Endothelial cell (in vitro differentiated cells): ENCODE data around the gene UROC1. TPM values are rescaled to one million over a fixed set of nuclear protein-coding genes. Genes with fewer than 3 reads are reported as not detected.
A peak's percentile ranks its signal among the peaks of the same experiment; 100 is the strongest.

Experiments
- DNase-seq: peaks from one replicate; pipeline ENCODE4 v3.0.0; 2021; ENCODE audit warnings: low spot score
- H3K27ac Mint-ChIP-seq: one replicate; pipeline ENCODE4 v1.8.0; 2021; ENCODE audit warnings: mixed read lengths, inconsistent platforms; ENCODE audit not compliant: unreplicated experiment
- H3K27me3 Mint-ChIP-seq: one replicate; pipeline ENCODE4 v1.8.0; 2021; ENCODE audit warnings: mild to moderate bottlenecking, moderate library complexity, mixed read lengths, inconsistent platforms; ENCODE audit not compliant: unreplicated experiment
- H3K36me3 Mint-ChIP-seq: one replicate; pipeline ENCODE4 v1.8.0; 2021; ENCODE audit warnings: mild to moderate bottlenecking, low read depth, mixed read lengths, inconsistent platforms; ENCODE audit not compliant: unreplicated experiment
- H3K4me1 Mint-ChIP-seq: one replicate; pipeline ENCODE4 v1.8.0; 2021; ENCODE audit warnings: mild to moderate bottlenecking, mixed read lengths, inconsistent platforms; ENCODE audit not compliant: unreplicated experiment
- H3K4me3 Mint-ChIP-seq: one replicate; pipeline ENCODE4 v1.8.0; 2021; ENCODE audit warnings: mild to moderate bottlenecking, mixed read lengths, inconsistent platforms; ENCODE audit not compliant: unreplicated experiment
- H3K9me3 Mint-ChIP-seq: one replicate; pipeline ENCODE4 v1.8.0; 2021; ENCODE audit warnings: mixed read lengths, inconsistent platforms; ENCODE audit not compliant: unreplicated experiment
- CTCF ChIP-seq: fragments of 200-600 bp; sonication (generic); IDR thresholded peaks from one replicate; pipeline ENCODE4 v1.5.0; 2021; ENCODE audit warnings: antibody characterized with exemption; ENCODE audit not compliant: unreplicated experiment
- total RNA-seq: library from RNA; stranded (reverse); fragmentation: NEBNext Ultra II Directional; extraction: Animal tissue kit (Norgen Biotek cat#: 25700); gene quantifications from one replicate; pipeline ENCODE4 v1.2.1, GENCODE V29; 2021; ENCODE audit not compliant: unreplicated experiment

The UROC1 gene
- total RNA-seq, 1 donor from 2014 or later: not detected

- no peaks in the 10 kb centered on the region for H3K36me3 Mint-ChIP-seq
- TF ChIP-seq CTCF: no peak
- DNase-seq: peak; percentile 1
Observed at GRCh38 chr3:126552688-126553283, 35.2 kb upstream of the UROC1 start.

GRCh38 chr3:126551839-126552687, 34.5 kb upstream of the UROC1 start:
- TF ChIP-seq CTCF: no peak
- H3K4me1 Mint-ChIP-seq: peaks cover 5% of the 10 kb centered on the region
- peaks cover 3% of the 10 kb centered on the region for H3K27me3 Mint-ChIP-seq
- H3K36me3 Mint-ChIP-seq: no peaks in the 10 kb centered on the region
- H3K27ac Mint-ChIP-seq: no peak overlapping the region
- no peaks in the 10 kb centered on the region for H3K9me3 Mint-ChIP-seq
- H3K4me3 Mint-ChIP-seq: no peak overlapping the region
- peak; percentile 1 for DNase-seq

More at GRCh38 chr3:126552688-126553283, 35.2 kb upstream of the UROC1 start:
- Mint-ChIP-seq H3K9me3 (no peaks in the 10 kb centered on the region), H3K27ac (no peak overlapping the region), H3K4me3 (no peak overlapping the region), H3K27me3 (peaks cover 3% of the 10 kb centered on the region), H3K4me1 (peaks cover 5% of the 10 kb centered on the region)

GRCh38 chr3:126551121-126551838, 33.7 kb upstream of the UROC1 start:
- Mint-ChIP-seq H3K4me3 (no peak overlapping the region), H3K27ac (no peak overlapping the region), H3K9me3 (no peaks in the 10 kb centered on the region), H3K27me3 (peaks cover 3% of the 10 kb centered on the region), H3K36me3 (no peaks in the 10 kb centered on the region), H3K4me1 (peaks cover 5% of the 10 kb centered on the region)
- peak; percentile 1 for DNase-seq
- no peak for TF ChIP-seq CTCF

- DNase-seq: peak; percentile 1
- Mint-ChIP-seq H3K27ac (no peak overlapping the region), H3K27me3 (peaks cover 3% of the 10 kb centered on the region), H3K4me3 (no peak overlapping the region), H3K4me1 (peaks cover 5% of the 10 kb centered on the region), H3K9me3 (no peaks in the 10 kb centered on the region), H3K36me3 (no peaks in the 10 kb centered on the region)
- no peak for TF ChIP-seq CTCF
Observed at GRCh38 chr3:126550488-126551051, 33.0 kb upstream of the UROC1 start.
